ENCODE measurements around the gene CEP128.

CEP128 gene

GRCh38 chr14:80941241-80942185 lies at the start of gene CEP128:
TSS of gene CEP128 (minus strand) at chr14:80941738.
- DNase-seq (ENCODE audit: low read depth): peak; percentile 94

GRCh38 chr14:80988735-80989429 lies 47.3 kb upstream of the CEP128 start:
- DNase-seq (ENCODE audit: low read depth): no peak

GRCh38 chr14:80988192-80988591 lies 46.7 kb upstream of the CEP128 start:
- DNase-seq (ENCODE audit: low read depth): no peak

- DNase-seq (ENCODE audit: low read depth): no peak
Measured at GRCh38 chr14:80987235-80988032, 45.9 kb upstream of the CEP128 start.

GRCh38 chr14:80982711-80983110 lies 41.2 kb upstream of the CEP128 start:
- DNase-seq (ENCODE audit: low read depth): no peak

GRCh38 chr14:80981673-80982072 lies 40.1 kb upstream of the CEP128 start:
- DNase-seq (ENCODE audit: low read depth): no peak

- DNase-seq (ENCODE audit: low read depth): no peak
Measured at GRCh38 chr14:80981156-80981555, 39.6 kb upstream of the CEP128 start.

- no peak for DNase-seq (ENCODE audit: low read depth)
Measured at GRCh38 chr14:80979951-80980350, 38.4 kb upstream of the CEP128 start.

GRCh38 chr14:80978403-80978802 lies 36.9 kb upstream of the CEP128 start:
- no peak for DNase-seq (ENCODE audit: low read depth)

GRCh38 chr14:80977221-80977620 lies 35.7 kb upstream of the CEP128 start:
- DNase-seq (ENCODE audit: low read depth): no peak

- DNase-seq (ENCODE audit: low read depth): no peak
Measured at GRCh38 chr14:80974679-80975078, 33.1 kb upstream of the CEP128 start.

GRCh38 chr14:80973931-80974641 lies 32.5 kb upstream of the CEP128 start:
- no peak for DNase-seq (ENCODE audit: low read depth)

GRCh38 chr14:80965037-80965436 lies 23.5 kb upstream of the CEP128 start:
- DNase-seq (ENCODE audit: low read depth): no peak

- DNase-seq (ENCODE audit: low read depth): no peak
Measured at GRCh38 chr14:80959496-80959895, 18.0 kb upstream of the CEP128 start.

GRCh38 chr14:80958939-80959338 lies 17.4 kb upstream of the CEP128 start:
- no peak for DNase-seq (ENCODE audit: low read depth)

- no peak for DNase-seq (ENCODE audit: low read depth)
Measured at GRCh38 chr14:80958226-80958625, 16.7 kb upstream of the CEP128 start.

GRCh38 chr14:80957613-80958012 lies 16.1 kb upstream of the CEP128 start:
- no peak for DNase-seq (ENCODE audit: low read depth)

- DNase-seq (ENCODE audit: low read depth): no peak
Measured at GRCh38 chr14:80956922-80957321, 15.4 kb upstream of the CEP128 start.

- no peak for DNase-seq (ENCODE audit: low read depth)
Measured at GRCh38 chr14:80956102-80956501, 14.6 kb upstream of the CEP128 start.

GRCh38 chr14:80955416-80955941 lies 13.9 kb upstream of the CEP128 start, which contains the start of gene TSHR:
TSS of gene TSHR (plus strand) at chr14:80955621. CDS start at chr14:80955681, 60 bp downstream.
- no peak for DNase-seq (ENCODE audit: low read depth)

GRCh38 chr14:80954687-80955299 lies 13.3 kb upstream of the CEP128 start:
- peak; percentile 27 for DNase-seq (ENCODE audit: low read depth)
